SK-N-SH treated with all-trans-retinoic acid at 6 μM for 48 hours (cell line): Measurements from ENCODE around the gene DNAH8.

ENCODE experiments used
- ATAC-seq: fragments of 200-7000 bp; cut with Tn5 transposase; 3 replicates; pipeline ENCODE4 v1.9.1; 2020; ENCODE audit warnings: mild to moderate bottlenecking, moderate library complexity
- BACH2 ChIP-seq: fragments of 250-450 bp; sonication (Bioruptor Pico); IDR thresholded peaks from 2 replicates; pipeline ENCODE4 v1.9.0; 2021; ENCODE audit warnings: mild to moderate bottlenecking, borderline replicate concordance
- CREB5 ChIP-seq: fragments of 250-450 bp; sonication (Bioruptor Pico); IDR thresholded peaks from 2 replicates; pipeline ENCODE4 v1.5.1; 2020; ENCODE audit warnings: low read depth, mild to moderate bottlenecking, moderate library complexity
- CSDC2 ChIP-seq: fragments of 250-450 bp; sonication (Bioruptor Pico); IDR thresholded peaks from 2 replicates; pipeline ENCODE4 v1.5.0; 2020; ENCODE audit warnings: mild to moderate bottlenecking, moderate library complexity
- ESRRG ChIP-seq: fragments of 250-450 bp; sonication (Bioruptor Pico); IDR thresholded peaks from 2 replicates; pipeline ENCODE4 v1.6.1; 2021; ENCODE audit warnings: mild to moderate bottlenecking
- GLIS3 ChIP-seq: fragments of 250-450 bp; sonication (Bioruptor Pico); IDR thresholded peaks from 2 replicates; pipeline ENCODE4 v1.5.0; 2020; ENCODE audit warnings: mild to moderate bottlenecking, moderate library complexity
- ISL1 ChIP-seq: fragments of 250-450 bp; sonication (Bioruptor Pico); IDR thresholded peaks from 2 replicates; pipeline ENCODE4 v2.1.2; 2022; ENCODE audit warnings: mild to moderate bottlenecking, moderate library complexity
- OSR1 ChIP-seq: fragments of 250-450 bp; sonication (Bioruptor Pico); IDR thresholded peaks from 2 replicates; pipeline ENCODE4 v1.8.0; 2022; ENCODE audit warnings: moderate library complexity, mild to moderate bottlenecking, inconsistent platforms
- POU6F1 ChIP-seq: fragments of 250-450 bp; sonication (Bioruptor Pico); IDR thresholded peaks from 2 replicates; pipeline ENCODE4 v1.8.0; 2021; ENCODE audit warnings: low read depth, mild to moderate bottlenecking, moderate library complexity, borderline replicate concordance
- SNAI2 ChIP-seq: fragments of 250-450 bp; sonication (Bioruptor Pico); IDR thresholded peaks from 2 replicates; pipeline ENCODE4 v1.5.0; 2020; ENCODE audit warnings: mild to moderate bottlenecking, moderate library complexity
- TCF4 ChIP-seq: fragments of 250-450 bp; sonication (Bioruptor Pico); IDR thresholded peaks from 2 replicates; pipeline ENCODE4 v1.8.0; 2021; ENCODE audit warnings: mild to moderate bottlenecking, moderate library complexity, borderline replicate concordance
- ZC3H10 ChIP-seq: fragments of 250-450 bp; sonication (Bioruptor Pico); IDR thresholded peaks from 2 replicates; pipeline ENCODE4 v1.5.1; 2021; ENCODE audit warnings: mild to moderate bottlenecking, moderate library complexity
- ZFP3 ChIP-seq: fragments of 250-450 bp; sonication (Bioruptor Pico); IDR thresholded peaks from 2 replicates; pipeline ENCODE4 v1.5.0; 2020; ENCODE audit warnings: mild to moderate bottlenecking, moderate library complexity
- ZNF565 ChIP-seq: fragments of 450-650 bp; formaldehyde crosslinking; conservative IDR thresholded peaks from 2 replicates; pipeline ENCODE4 v1.5.0; 2020; ENCODE audit warnings: low read depth, mild to moderate bottlenecking, moderate library complexity
- ZNF70 ChIP-seq: fragments of 450-650 bp; formaldehyde crosslinking; IDR thresholded peaks from 2 replicates; pipeline ENCODE4 v1.5.0; 2020; ENCODE audit warnings: mild to moderate bottlenecking, moderate library complexity
- ZNF8 ChIP-seq: fragments of 450-650 bp; formaldehyde crosslinking; IDR thresholded peaks from 2 replicates; pipeline ENCODE4 v1.5.0; 2020; ENCODE audit warnings: mild to moderate bottlenecking, moderate library complexity
- TF ChIP-seq, protein P1 (sequence below): fragments of 250-450 bp; sonication (Bioruptor Pico); IDR thresholded peaks from 2 replicates; pipeline ENCODE4 v1.5.1; 2021; ENCODE audit warnings: mild to moderate bottlenecking, moderate library complexity

Gene DNAH8

DNA sequence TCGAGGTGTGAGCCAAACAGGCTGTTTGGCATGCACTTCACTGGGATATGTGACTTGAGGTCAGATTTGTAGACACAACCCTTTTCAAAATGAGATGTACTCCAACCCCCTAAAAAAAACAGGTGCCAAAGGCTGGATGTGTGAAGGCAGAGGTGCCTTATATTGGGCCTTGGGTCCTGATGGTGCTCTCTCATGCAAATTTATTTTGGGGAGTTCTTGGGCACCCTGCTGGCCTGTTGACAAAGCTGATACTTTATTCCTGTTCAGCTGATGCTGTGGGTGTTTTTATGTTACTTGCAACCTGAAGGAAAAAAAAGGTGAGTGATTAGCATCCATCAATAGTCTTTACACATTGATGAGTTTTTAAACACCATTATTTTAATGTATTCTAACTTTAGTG lies 121.5 kb downstream of the DNAH8 start:
- TF ChIP-seq ZNF70: no peak
- ATAC-seq: no peak

- no peak for ATAC-seq
- TF ChIP-seq ZFP3 (CRISPR knock-in tag) (no peak), ESRRG (CRISPR knock-in tag) (no peak), ISL1 (CRISPR knock-in tag) (no peak), BACH2 (CRISPR knock-in tag) (no peak), ZNF70 (no peak), TCF4 (no peak), ZNF565 (CRISPR knock-in tag) (no peak)
- TF ChIP-seq, protein P1, sequence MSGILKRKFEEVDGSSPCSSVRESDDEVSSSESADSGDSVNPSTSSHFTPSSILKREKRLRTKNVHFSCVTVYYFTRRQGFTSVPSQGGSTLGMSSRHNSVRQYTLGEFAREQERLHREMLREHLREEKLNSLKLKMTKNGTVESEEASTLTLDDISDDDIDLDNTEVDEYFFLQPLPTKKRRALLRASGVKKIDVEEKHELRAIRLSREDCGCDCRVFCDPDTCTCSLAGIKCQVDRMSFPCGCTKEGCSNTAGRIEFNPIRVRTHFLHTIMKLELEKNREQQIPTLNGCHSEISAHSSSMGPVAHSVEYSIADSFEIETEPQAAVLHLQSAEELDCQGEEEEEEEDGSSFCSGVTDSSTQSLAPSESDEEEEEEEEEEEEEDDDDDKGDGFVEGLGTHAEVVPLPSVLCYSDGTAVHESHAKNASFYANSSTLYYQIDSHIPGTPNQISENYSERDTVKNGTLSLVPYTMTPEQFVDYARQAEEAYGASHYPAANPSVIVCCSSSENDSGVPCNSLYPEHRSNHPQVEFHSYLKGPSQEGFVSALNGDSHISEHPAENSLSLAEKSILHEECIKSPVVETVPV (CRISPR knock-in tag): no peak
Measured at GRCh38 chr6:38837101-38837500, 122.0 kb downstream of the DNAH8 start.

GRCh38 chr6:38843798-38844197 lies 128.7 kb downstream of the DNAH8 start:
- no peak for ATAC-seq
- no peak for TF ChIP-seq ESRRG (CRISPR knock-in tag)
- no peak for TF ChIP-seq BACH2 (CRISPR knock-in tag)
- TF ChIP-seq GLIS3 (CRISPR knock-in tag): no peak
- no peak for TF ChIP-seq CSDC2 (CRISPR knock-in tag)

- TF ChIP-seq ISL1 (CRISPR knock-in tag) (no peak), ESRRG (CRISPR knock-in tag) (no peak), ZC3H10 (CRISPR knock-in tag) (no peak), ZNF565 (CRISPR knock-in tag) (no peak)
- no peak for ATAC-seq
Measured at GRCh38 chr6:38845931-38846330, 130.8 kb downstream of the DNAH8 start.

GRCh38 chr6:38846361-38846760 lies 131.2 kb downstream of the DNAH8 start:
- TF ChIP-seq ZNF70 (no peak), TCF4 (no peak), GLIS3 (CRISPR knock-in tag) (no peak), BACH2 (CRISPR knock-in tag) (no peak), CREB5 (no peak), ZNF8 (CRISPR knock-in tag) (no peak)
- no peak for ATAC-seq

DNA sequence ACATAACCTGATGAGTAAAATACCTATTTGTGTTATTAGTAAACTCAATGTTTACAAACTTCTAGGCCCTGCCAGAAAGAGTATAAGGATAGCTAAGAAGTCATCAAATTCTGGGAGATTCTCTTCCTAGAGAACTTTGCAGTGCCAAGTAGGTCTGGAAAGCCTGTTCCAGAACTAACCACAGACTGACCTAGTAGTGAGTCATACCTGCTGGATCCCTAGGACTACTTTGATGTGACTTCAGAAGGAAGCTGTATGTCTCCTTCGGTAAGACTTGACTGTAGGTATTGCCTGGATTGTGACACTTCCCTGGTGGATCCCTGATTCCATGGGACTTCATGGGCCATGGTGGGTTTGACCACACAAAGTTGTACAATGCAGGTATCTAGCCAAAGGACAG lies 131.7 kb downstream of the DNAH8 start:
- ATAC-seq: no peak
- TF ChIP-seq, protein P1 (CRISPR knock-in tag): no peak
- TF ChIP-seq, all 23 proteins: peak for 0

GRCh38 chr6:38847497-38847896 lies 132.4 kb downstream of the DNAH8 start:
- no peak for TF ChIP-seq ISL1 (CRISPR knock-in tag)
- TF ChIP-seq ZC3H10 (CRISPR knock-in tag): no peak
- no peak for TF ChIP-seq ZNF565 (CRISPR knock-in tag)
- no peak for TF ChIP-seq OSR1
- TF ChIP-seq POU6F1 (CRISPR knock-in tag): no peak
- TF ChIP-seq SNAI2: no peak

DNA sequence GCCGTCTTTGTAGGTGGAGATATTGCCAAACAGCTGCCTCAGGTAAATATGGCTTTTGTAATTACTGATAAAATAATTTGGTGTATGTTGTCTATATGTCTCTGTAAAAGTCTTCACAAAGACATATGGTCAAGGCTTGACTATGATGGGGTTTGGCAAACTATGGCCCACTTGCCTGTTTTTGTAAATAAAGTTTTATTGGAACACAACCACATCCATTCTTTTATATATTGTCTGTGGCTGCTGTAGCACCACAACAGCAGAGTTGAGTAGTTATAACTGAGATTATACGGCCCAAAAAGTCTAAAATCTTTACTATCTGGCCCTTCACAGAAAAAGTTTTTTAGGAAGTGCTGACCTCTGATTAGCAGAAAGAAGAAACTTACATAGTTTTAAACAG lies 133.6 kb downstream of the DNAH8 start:
- no peak for ATAC-seq
- TF ChIP-seq, protein P1 (CRISPR knock-in tag): no peak
- no peak for TF ChIP-seq TCF4

More at GRCh38 chr6:38847497-38847896, 132.4 kb downstream of the DNAH8 start:
- ATAC-seq: no peak
